DMS 273 treated with DMSO at 0.1 percent for 48 hours (cell line): ENCODE results near the gene SF3A2.
"Not testable (repeated sequence)": the region's sequence is repeated elsewhere in the genome, so short reads cannot be mapped to it uniquely, and the experiment has no call there.

Experiments used
- DNase-seq: peaks from one replicate; lab custom pipeline; 2025; lab: John Stamatoyannopoulos, UW

Gene SF3A2, protein sequence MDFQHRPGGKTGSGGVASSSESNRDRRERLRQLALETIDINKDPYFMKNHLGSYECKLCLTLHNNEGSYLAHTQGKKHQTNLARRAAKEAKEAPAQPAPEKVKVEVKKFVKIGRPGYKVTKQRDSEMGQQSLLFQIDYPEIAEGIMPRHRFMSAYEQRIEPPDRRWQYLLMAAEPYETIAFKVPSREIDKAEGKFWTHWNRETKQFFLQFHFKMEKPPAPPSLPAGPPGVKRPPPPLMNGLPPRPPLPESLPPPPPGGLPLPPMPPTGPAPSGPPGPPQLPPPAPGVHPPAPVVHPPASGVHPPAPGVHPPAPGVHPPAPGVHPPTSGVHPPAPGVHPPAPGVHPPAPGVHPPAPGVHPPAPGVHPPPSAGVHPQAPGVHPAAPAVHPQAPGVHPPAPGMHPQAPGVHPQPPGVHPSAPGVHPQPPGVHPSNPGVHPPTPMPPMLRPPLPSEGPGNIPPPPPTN

DNA sequence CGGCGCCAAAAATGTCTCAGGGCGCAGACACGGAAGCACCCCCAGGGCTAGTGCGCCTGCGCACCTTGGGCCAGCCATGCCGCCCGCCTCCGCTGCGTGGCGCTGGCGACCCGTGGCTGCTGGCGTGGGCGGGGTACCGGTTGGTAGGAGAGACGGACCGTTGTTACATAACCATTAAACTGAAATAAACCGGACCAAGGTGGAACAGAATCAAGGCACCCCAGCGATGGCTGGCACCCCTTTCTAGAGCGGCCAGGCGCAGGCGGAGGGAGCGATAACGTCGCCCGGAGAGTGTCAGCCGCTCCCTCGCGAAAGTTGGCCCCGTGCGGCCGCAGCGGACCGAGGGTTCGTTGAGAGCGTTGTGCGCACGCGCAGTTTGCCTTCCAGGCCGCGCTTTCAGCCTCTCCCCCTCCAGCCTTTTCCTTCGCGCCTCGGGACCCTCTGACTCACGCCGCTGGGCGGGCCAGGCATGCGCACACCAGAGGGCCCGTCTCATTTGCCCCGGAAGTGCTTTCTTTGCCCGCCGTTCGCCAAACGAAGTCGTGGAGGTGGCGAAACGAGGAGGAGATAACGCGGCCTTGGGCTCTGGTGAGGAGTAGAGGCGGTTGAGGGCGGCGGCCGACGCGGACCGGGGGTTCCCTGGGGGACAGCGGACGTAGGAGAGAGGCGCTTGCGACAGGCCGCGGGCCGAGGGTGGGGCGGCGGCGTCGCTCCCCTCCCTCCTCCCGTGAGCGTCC, at the start of gene SF3A2, which contains the start of gene PLEKHJ1:
Gene SF3A2, plus strand, starts transcription at position 511 of the 737 bp plus-strand sequence. CDS start 6,595 bp downstream, outside the sequence.
Gene PLEKHJ1, minus strand, starts transcription at position 16 of the 737 bp plus-strand sequence. CDS start 81 bp downstream, outside the sequence.
- DNase-seq, result peak; percentile 96

DNA sequence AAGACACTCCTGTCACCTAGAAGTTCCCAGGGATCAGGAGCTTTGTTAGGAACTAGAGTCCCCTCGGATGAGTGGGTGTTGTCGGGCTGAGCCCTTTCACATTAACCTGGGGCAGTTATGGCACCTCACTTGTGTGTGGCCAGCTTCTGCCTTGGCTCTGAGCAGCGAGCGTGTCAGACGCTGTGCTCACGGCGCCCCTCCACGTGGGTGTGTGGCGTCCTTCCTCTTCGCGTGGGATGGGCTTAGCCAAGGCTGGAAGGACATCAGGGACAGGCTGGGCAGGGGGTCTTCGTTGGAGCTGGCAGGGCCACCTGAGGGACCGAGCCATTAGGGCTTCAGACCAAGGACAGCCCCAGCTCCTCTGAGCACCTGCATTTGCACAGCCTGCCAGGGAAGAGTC, 49.5 kb upstream of the SF3A2 start:
- DNase-seq, result no peak

DNA sequence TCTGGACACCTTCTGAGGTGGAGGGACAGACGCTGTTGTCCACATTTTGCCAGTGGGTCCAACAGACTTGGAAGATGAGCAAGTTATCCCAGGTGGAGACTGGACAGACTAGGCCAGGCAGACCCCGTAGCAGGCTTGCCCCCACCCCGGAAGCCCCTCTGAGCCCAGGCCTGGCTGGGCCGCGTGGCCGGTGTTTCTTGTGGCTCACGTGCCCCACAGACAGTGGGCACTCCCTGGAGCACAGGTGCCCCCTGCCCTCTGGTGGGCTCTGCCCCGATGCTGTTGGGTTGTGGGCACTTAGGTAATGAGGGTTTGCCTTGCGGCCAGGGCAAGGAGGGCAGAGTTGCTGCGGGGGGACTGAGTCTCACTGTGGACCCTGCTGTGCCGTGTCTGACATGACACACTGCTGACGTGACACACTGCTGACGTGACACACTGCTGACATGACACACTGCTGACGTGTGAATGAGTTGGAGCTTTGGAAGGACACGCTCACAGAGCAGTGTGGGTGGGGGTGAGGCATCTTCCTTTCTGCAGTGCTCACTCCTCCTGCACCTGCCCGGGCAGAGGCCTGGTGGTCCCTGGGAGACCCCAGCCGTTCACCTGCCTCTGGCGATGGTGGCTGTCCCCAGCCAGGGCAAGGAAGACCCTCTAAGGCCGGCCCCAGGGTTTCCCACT, 47.8 kb upstream of the SF3A2 start:
- no peak for DNase-seq

DNA sequence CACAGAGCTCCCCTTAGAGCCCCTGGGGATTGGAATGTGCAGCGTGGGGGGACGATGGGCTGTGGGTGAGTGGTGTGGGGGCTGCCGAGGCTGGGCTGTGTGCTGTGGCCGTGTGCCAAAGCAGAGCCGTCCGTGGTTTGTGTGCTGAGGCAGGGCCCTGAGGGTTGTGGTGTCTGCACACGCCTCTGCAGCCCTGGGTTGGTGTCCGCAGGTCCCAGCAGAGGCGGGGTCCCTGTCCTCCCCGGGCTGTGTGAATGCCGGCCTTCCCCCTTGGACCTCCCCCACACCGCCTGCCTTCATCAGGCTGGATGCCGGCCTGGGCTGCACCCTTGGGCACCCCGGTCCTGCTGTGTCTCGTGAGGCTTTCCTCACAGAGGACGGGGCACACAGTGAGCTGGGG, 46.7 kb upstream of the SF3A2 start:
- DNase-seq, result no peak

DNA sequence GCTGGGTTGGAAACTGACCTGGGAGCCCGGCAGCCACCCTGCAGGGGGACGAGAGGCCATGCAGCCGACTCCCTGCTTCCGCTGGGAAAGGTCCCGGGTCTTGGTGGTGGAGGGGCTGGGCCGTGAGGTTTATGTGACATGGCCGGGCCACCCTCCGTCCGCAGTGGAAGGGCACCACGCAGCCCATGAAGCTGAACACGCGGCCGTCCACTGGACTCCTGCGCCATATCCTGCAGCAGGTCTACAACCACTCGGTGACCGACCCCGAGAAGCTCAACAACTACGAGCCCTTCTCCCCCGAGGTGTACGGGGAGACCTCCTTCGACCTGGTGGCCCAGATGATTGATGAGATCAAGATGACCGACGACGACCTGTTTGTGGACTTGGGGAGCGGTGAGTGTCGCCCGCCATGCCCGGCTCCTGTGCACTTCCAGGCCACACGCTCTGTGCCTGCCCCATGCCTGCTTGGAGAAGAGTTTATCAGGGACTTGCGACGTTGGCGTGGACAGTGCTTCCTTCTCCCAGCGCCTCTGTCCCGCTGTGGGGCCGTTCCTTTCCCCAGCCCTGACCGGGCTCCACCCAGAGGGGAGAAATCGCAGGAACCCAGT, 45.7 kb upstream of the SF3A2 start:
- no peak for DNase-seq

DNA sequence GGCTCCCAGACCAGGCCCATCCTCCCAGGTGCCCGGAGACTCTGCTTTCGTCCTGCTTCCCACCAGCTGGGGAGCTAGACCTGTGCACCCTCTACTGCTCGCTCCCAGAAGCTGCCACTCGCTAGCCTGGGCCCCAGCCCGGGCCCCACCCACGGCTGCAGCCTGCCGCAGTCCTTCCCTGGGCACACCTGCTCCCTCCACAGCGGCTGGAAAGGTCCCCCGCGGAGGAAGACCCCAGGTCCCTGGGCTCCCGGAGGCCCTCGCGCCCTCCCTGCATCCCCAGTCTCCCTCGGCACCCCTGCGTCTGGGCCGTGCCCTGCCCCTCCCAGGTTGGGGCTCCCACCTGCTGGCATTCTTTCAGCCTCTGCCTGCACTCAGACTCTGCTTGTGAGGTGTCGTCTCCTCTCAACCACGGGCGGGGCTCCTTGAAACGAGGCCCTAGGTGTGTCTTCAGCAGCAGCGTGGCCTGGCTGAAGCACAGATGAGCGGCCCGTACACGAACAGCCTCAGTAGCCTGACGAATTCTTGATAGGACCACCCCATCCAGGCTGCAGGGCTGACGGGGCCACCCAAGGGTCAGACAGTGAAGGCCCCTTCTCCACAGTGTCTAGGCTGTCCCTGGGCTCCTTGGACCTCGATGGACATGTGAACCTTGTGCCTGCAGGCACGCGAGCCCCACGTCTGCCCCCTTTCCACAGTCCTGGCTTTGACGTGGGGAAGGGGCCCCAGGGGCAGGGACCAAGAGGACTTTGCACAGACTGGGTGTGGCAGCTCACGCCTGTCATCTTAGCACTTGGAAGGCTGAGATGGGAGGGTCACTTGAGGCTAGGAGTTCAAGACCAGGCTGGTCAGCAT, 44.9 kb upstream of the SF3A2 start:
- DNase-seq, result no peak

DNA sequence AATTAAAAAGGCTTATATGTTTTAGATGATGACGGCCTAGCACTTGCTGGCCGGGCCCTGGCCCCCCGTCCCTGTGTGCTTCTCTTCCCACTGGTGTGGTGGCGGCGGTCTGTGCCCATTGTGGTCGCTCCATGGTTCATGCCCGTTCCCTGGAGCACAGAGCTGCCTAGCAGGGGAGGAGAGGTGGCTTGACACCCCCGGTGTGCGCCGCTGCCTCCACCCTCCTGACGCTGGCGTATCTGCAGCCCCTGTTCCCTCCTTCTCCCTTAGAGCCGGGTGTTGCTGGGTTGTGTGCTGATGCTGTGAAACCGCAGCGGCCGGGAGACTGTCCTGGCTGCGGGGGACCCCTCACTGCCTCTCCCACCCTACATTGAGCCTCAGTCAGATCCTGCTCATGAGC, 43.8 kb upstream of the SF3A2 start:
- no peak for DNase-seq

DNA sequence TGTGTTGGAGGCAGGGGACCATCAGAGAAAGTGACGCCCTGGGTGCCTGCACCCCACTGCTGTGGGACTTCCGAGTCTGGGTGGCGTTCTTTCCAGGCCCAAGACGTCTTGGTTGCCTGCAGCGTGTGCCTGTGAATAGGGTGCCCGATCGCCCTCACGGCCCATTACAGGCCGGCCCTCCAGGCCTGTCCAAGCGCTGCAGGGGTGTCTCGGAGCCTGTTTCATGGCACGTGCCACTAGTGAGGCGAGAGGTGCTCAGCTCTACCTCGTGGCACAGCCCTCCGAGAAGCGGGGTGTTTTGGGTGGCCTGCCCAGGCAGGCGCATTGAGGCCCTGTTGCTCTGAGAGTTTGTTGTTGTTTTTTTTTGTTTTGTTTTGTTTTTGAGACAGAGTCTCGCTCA, 42.8 kb upstream of the SF3A2 start:
- no peak for DNase-seq

DNA sequence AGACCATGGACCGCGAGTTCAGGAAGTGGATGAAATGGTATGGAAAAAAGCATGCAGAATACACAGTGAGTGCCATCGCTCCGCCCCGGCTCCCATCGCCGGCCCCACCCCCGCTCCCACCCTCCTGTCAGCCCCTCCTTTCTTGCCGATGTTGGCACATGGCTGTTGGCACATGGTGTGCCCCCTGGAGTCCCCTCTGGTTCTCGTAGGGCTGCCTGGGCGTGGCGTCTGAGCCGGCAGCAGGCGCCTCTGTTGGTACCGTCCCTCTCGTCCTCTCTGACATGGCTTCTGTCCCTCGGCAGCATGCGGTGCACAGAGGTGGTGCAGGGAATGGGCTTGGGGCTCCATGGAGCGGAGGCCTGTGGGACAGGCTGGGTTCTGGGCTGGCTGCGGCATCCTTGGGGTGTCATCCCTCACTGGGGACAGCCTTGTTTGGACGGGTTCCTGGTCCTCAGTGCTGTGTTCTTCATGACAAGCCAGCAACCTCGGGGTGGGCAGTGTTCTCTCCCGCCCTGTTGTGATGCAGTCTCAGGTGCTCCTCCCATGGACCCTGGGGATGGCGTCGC, 42.0 kb upstream of the SF3A2 start:
- no peak for DNase-seq

DNA sequence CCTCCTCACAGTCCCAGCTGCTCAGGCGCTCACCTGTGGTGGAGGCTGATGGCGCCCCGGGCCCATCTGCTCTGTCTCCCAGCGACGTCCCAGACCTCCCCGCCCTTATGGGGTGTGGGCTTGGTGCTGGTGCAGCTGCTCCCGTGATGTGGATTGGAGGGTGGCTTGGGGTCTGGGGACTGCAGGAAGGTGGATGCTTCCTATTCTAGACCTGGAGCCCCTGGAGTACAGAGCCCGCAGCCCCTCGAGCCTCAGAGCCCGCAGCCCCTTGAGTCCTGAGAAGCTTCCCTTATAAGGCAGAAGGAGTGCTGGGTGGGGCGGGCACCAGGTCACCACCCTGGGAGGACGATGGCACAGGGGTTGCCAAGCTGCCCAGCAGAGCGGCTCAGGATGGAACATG, 41.3 kb upstream of the SF3A2 start:
- DNase-seq, result no peak

DNA sequence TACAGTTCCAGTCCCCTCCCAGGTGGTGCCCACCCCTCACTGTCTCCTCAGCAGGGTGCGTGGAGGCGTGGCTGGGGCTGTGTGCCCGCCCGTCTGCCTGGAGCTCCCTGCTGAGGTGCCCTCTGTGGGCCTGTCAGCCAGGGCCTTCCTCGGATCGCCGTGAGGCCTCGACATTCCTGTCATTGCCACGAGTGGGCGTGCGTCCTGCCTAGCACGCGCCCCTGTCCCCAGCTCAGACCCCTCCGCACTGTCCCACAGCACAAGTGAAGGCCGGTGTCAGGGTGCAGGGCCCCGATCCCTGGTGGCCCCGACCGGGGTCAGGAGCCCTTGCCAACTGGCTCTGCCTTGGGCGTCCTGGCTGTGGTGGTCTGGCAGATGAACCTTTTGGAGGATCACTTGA, 40.7 kb upstream of the SF3A2 start:
- no peak for DNase-seq

DNA sequence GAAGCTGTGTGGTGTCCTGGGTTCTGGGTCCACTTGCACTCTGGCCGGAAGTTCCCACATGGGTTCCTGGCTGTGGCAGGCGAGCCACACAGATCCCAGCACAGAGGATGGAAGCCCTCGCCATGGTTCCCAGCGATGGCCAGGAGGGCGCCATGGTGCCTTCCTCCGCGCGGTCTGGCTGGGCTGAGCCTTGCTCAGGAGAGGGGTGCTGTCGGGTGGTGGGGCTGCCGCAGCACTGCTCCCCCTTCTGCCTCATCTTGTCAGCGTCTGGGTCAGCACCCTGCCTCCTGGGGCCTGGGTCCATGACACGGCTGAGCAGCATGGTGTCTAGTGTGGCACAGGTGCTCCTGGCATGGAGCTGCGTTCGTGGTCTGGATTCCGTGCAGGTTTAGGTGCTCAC, 39.4 kb upstream of the SF3A2 start:
- DNase-seq, result no peak

DNA sequence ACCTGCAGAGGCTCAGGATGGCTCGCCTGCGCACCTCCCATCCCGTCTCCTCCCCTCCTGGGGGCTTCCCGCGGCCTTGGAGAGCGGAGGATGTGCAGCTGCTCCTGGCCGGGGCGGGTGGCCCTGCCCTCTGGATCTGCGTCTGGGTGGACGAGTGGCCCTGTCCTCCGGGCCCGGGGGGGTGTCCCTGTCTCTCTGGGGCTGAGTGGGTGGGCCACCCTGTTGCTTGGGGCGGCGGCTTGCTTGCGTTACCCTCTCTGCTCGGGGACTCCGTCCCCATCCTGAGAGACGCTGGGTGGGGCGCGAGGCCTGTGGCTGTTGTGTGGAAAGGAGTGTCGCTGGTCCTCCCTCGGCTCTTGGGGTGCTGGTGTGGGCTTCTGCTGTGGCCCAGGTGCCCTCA, 38.3 kb upstream of the SF3A2 start:
- DNase-seq, result no peak

DNA sequence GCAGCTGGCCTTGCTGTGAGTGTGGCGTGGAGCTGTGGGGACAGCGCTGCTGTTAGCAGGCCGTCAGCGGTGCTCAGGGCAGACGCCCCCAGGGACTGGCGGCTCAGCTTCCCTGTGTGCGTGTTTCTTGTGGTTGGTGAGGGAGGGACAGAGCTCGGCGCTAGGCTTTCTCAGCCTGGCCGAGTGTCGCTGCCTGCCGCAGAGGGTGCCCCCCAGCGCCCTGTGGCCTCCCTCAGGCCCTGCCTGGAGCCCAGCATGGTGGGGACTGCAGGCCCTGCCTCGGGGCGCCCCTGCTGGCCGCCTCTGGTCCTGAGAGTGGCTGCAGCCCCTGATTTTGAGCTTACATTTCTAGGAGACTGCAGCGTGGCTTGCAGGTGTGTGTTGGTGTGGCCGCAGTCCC, 37.4 kb upstream of the SF3A2 start:
- no peak for DNase-seq

DNA sequence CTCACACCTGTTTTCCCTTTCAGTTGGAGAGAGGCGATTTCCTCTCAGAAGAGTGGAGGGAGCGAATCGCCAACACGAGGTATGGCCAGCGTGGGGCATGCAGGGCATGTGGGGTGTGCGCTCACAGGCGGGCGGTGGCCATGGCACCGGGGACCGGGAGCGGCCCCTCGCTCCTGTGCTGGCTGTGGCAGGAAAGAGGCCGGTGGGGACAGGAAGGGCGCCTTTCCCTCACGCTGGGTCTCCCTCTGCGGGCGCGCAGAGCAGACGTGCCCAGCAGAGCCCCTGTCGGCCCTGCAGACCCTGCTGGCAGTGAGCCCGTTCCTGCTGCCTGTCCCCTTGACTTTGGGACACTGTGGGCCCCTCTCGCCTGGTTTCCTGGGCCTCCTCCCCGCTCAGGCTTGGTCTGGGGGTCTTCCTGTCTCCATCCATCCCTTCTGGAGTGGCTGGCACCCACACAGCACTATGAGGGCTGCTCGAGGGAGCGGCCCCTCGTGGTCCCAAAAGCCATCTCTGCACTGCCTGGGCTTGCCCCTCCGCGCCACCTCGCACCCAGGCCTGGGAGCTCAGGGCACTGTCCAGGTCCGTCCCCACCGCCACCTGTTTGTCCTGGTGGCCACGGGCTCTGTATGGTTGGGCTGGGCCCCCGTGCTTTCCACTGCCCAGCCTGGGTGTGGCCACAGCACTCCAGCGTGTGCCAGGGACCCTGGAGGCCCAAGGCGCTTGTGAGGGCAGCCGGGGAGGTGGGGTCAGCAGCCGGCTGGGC, 36.6 kb upstream of the SF3A2 start:
- no peak for DNase-seq

DNA sequence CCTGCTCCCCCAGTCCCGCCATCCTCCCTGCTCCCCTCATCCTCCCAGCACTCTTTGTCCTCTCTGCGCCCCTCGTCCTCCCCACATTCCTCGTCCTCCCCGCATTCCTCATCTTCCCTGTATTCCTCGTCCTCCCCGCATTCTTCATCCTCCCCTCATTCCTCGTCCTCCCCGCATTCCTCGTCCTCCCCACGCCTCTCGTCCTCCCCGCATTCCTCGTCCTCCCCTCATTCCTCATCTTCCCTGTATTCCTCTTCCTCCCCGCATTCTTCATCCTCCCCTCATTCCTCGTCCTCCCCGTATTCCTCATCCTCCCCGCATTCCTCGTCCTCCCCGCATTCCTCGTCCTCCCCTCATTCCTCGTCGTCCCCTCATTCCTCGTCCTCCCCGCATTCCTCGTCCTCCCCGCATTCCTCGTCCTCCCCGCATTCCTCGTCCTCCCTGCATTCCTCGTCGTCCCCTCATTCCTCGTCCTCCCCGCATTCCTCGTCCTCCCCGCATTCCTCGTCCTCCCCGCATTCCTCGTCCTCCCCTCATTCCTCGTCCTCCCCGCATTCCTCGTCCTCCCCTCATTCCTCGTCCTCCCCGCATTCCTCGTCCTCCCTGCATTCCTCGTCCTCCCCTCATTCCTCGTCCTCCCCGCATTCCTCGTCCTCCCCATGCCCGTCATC, 35.9 kb upstream of the SF3A2 start:
- not testable (repeated sequence) for DNase-seq

DNA sequence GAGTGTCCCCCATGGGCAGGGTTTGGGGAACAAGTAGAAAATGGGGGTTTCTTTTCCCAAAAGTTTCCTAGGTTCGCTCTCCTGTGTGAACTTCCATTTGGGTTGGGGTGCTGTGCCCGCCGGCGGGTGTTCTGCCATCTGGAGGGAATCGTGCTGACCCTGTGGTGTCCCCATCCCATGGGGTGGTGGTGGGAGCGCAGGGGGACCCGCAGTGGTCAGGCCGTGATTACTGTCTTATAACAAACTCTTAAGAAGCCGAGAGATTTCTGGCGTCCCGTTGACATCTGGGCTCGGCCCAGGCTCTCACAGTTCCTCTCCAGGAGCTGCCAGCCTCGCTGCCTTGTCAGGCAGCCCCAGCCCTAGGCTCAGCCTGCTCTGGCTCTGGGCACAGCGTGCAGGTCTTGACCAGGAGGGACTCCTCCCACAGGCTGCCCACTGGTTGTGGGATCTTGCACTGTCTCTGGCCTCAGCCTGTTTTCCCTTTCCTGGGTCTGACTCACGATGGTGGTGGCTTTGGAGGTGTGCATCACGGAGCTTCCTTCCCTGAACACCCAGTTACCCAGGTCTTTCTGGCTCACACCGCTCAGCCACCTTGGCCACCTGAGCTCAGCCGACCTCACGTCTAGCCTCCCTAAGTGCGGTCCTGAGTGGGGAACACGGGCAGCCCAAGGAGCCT, 35.0 kb upstream of the SF3A2 start:
- no peak for DNase-seq

DNA sequence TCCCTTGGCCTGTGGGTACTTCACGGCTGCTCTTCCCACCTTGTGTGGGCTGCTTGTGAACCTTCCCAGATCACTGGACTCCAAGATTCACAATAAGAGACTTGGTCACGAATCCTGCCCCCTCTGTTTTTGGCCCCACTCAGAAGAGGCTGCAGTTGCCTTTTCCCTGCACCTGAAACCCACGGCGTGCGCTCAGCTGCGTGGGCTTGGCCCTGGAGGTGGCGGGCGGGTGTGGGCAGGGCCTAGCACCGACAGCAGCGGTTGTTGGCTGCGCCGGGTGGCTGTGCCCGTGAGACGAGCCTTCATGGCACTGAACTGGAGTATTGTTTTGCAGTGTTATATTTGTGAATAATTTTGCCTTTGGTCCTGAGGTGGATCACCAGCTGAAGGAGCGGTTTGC, 34.3 kb upstream of the SF3A2 start:
- no peak for DNase-seq

DNA sequence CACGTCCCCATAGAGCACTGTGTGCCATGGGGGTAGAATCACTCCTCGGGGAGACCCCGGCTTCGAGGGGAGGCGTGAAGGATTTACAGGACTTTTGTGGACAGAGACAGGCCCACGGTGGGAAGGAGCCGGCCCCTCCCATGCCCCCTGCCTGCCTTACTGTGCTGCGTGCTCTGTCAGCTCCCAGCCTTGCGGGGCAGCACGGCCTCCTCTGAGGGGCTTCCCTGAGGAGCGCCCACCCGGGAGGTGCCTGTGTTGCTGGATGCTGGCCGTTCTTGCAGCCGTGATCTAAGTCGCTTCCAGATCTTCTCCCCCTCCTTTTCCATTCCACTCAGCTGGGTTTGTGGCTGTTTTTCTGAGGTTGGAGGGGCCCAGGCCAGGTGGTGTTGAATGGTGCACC, 29.6 kb upstream of the SF3A2 start:
- DNase-seq, result no peak
